Measurements from ENCODE around the gene SPATA2L.

Gene SPATA2L

GRCh38 chr16:89656435-89657121, 44.9 kb downstream of the SPATA2L start:
- no peak for DNase-seq (ENCODE audit: low spot score)

GRCh38 chr16:89655062-89655643, 46.4 kb downstream of the SPATA2L start:
- DNase-seq (ENCODE audit: low spot score), result no peak

- DNase-seq (ENCODE audit: low spot score), result no peak
Observed at GRCh38 chr16:89653656-89654295, 47.7 kb downstream of the SPATA2L start.

DNA sequence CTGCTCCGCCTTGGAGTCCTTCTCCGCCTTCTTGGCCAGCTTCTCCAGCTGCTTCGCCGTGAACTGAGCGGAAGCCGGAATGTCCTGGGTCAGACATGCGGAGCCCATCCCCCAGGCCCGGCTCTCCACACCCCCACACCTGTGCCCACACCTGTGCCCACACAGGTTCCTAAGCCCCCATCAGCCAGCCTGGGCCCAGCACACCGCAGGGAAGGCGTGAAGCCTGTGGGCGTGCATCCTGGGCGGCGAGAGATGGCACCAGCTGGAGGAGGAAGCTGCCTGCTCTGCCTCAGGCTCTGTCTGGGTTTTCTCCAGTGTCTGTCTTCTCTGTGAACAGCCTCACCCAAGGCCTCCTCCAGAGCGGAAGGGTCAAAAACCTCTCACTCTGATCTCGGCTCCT, 49.9 kb downstream of the SPATA2L start:
- no peak for DNase-seq (ENCODE audit: low spot score)

DNA sequence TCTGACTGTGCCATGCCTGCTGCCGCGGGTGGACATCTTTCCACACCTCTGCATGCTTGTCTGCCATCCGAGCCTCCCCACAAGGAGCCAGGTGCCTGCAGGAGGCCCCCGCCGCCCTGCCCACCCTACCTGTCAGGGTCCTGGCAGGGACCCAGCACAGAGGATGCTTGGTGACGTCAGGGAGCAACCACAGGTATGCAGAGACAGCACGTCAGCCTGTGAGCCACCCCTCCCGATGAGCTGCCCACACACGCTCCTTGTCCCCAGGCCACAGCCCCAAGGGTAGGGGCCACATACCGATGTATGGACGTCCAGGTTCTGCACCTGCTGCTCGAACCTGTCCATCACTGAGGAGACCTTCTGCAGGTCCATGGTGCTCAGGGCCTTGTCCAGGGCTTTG, 54.6 kb downstream of the SPATA2L start:
- DNase-seq (ENCODE audit: low spot score), result no peak

All from CD4-positive, alpha-beta T cell treated with Interleukin-6 at 100 ng/mL for 8 hours (primary cell).